Measurements from ENCODE around the gene AGAP1.

DNA sequence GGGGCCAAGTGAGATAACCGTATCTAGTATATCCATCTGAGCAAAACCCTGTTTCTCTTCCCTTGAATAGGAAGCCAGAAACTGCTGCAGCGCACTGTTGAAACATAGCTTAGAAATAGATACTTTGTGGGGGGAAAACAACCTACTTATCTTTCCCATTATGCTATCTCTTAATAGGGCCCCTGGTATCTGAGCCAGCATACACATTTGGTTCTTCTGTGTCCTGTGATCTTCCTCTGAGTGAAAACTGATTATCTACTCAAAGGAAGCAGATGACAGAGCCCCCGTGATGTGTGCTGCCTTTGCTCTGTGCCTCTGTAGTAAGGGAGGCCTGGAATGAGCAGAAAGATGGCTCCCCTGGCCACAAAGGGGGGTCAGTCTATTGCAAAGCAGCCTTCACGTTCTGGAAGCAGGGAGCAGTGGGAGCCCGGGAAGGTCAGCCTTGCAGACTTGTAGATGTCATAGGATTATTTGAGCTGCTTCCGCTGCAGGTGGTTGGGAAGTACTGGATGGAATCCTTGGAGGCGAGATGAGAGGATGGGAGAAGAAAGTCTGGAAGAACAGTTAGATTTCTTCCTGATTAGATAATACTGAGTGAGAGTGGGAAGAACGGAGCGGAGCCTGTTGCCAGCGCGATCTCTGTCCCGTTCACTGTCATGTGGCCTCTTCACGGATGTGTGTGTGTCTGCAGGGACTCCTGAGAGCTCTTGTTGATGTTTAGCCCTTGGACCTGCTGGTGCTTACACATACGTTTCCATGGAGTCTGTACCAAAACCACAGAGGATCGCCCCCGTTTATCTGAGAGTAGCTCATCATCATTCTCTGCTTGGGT, 150.1 kb downstream of the AGAP1 start:
- TF ChIP-seq, protein P1, sequence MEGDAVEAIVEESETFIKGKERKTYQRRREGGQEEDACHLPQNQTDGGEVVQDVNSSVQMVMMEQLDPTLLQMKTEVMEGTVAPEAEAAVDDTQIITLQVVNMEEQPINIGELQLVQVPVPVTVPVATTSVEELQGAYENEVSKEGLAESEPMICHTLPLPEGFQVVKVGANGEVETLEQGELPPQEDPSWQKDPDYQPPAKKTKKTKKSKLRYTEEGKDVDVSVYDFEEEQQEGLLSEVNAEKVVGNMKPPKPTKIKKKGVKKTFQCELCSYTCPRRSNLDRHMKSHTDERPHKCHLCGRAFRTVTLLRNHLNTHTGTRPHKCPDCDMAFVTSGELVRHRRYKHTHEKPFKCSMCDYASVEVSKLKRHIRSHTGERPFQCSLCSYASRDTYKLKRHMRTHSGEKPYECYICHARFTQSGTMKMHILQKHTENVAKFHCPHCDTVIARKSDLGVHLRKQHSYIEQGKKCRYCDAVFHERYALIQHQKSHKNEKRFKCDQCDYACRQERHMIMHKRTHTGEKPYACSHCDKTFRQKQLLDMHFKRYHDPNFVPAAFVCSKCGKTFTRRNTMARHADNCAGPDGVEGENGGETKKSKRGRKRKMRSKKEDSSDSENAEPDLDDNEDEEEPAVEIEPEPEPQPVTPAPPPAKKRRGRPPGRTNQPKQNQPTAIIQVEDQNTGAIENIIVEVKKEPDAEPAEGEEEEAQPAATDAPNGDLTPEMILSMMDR (IDR thresholded peaks at IDR 0.05): no peak
- no peak for TF ChIP-seq POLR2A (IDR thresholded peaks at IDR 0.05)
- TF ChIP-seq EP300 (IDR thresholded peaks at IDR 0.05): no peak
